H9 (cell line): ENCODE data around the gene PACSIN3. TPM values are rescaled to one million over a fixed set of nuclear protein-coding genes. Genes with fewer than 3 reads are reported as not detected.

ENCODE experiments used
- DNase-seq: peaks from one replicate; pipeline ENCODE4 v3.0.0-alpha.2; 2017
- H2AFZ ChIP-seq: one replicate; pipeline ENCODE4 v1.6.1; 2013; ENCODE audit warnings: mild to moderate bottlenecking, low read length, control low read depth, moderate library complexity
- H2AK5ac ChIP-seq: 2 replicates; pipeline ENCODE4 v1.6.1; 2013; ENCODE audit warnings: low read length, control low read depth, mixed read lengths; ENCODE audit not compliant: insufficient read length
- H2BK120ac ChIP-seq: one replicate; pipeline ENCODE4 v1.6.1; 2013; ENCODE audit warnings: low read depth, mild to moderate bottlenecking, low read length, control low read depth, inconsistent platforms; ENCODE audit not compliant: poor library complexity, severe bottlenecking
- H2BK12ac ChIP-seq: 2 replicates; pipeline ENCODE4 v1.6.1; 2013; ENCODE audit warnings: low read length, control low read depth, mixed read lengths, low read depth; ENCODE audit not compliant: insufficient read length
- H2BK15ac ChIP-seq: 2 replicates; pipeline ENCODE4 v1.6.1; 2013; ENCODE audit warnings: low read depth, low read length, control low read depth
- H2BK20ac ChIP-seq: one replicate; pipeline ENCODE4 v1.6.1; 2013; ENCODE audit warnings: low read depth, mild to moderate bottlenecking, low read length, control low read depth, inconsistent platforms; ENCODE audit not compliant: poor library complexity, severe bottlenecking
- H2BK5ac ChIP-seq: 2 replicates; pipeline ENCODE4 v1.6.1; 2013; ENCODE audit warnings: low read length, control low read depth, mixed read lengths; ENCODE audit not compliant: insufficient read length
- H3K14ac ChIP-seq: 2 replicates; pipeline ENCODE4 v1.6.1; 2013; ENCODE audit warnings: low read length, control low read depth; ENCODE audit not compliant: insufficient read depth
- H3K18ac ChIP-seq: 2 replicates; pipeline ENCODE4 v1.6.1; 2013; ENCODE audit warnings: low read depth, mild to moderate bottlenecking, mixed read lengths, low read length, control low read depth; ENCODE audit not compliant: insufficient read length
- H3K23ac ChIP-seq: 2 replicates; pipeline ENCODE4 v1.6.1; 2013; ENCODE audit warnings: low read length, control low read depth, mixed read lengths, low read depth; ENCODE audit not compliant: insufficient read length
- H3K23me2 ChIP-seq: 2 replicates; pipeline ENCODE4 v1.6.1; 2013; ENCODE audit warnings: low read depth, mild to moderate bottlenecking, mixed read lengths, low read length, control low read depth; ENCODE audit not compliant: insufficient read length, poor library complexity, severe bottlenecking
- H3K27ac ChIP-seq: 2 replicates; pipeline ENCODE4 v1.5.1; 2013; ENCODE audit warnings: low read length, control low read depth, mixed read lengths, low read depth; ENCODE audit not compliant: insufficient read length
- H3K27me3 ChIP-seq: 2 replicates; pipeline ENCODE4 v1.6.1; 2013; ENCODE audit warnings: low read length, control low read depth, inconsistent platforms; ENCODE audit not compliant: insufficient read depth
- H3K4ac ChIP-seq: 2 replicates; pipeline ENCODE4 v1.6.1; 2013; ENCODE audit warnings: low read depth, mild to moderate bottlenecking, control low read depth, inconsistent platforms, low read length, moderate library complexity
- H3K4me1 ChIP-seq: 2 replicates; pipeline ENCODE4 v1.6.1; 2013; ENCODE audit warnings: low read length, control low read depth, inconsistent platforms; ENCODE audit not compliant: insufficient read depth
- H3K4me2 ChIP-seq: 2 replicates; pipeline ENCODE4 v1.6.1; 2013; ENCODE audit warnings: low read length, control low read depth, mixed read lengths; ENCODE audit not compliant: insufficient read length, insufficient read depth
- H3K56ac ChIP-seq: 2 replicates; pipeline ENCODE4 v1.6.1; 2013; ENCODE audit warnings: low read depth, mild to moderate bottlenecking, mixed read lengths, low read length, control low read depth; ENCODE audit not compliant: insufficient read length
- H3K79me1 ChIP-seq: 2 replicates; pipeline ENCODE4 v1.6.1; 2013; ENCODE audit warnings: low read depth, mild to moderate bottlenecking, moderate library complexity, low read length, control low read depth, inconsistent platforms; ENCODE audit not compliant: insufficient read depth, poor library complexity, severe bottlenecking
- H3K79me2 ChIP-seq: 2 replicates; pipeline ENCODE4 v1.6.1; 2013; ENCODE audit warnings: low read length, control low read depth, inconsistent platforms; ENCODE audit not compliant: insufficient read depth
- H3K9ac ChIP-seq: 2 replicates; pipeline ENCODE4 v1.6.1; 2013; ENCODE audit warnings: low read length, control low read depth, mixed read lengths; ENCODE audit not compliant: insufficient read length; ENCODE audit errors: extremely low read depth
- H3K9me3 ChIP-seq: one replicate; pipeline ENCODE4 v1.6.1; 2013; ENCODE audit warnings: low read depth, low read length, inconsistent platforms; ENCODE audit not compliant: control insufficient read depth
- H3T11ph ChIP-seq: one replicate; pipeline ENCODE4 v1.6.1; 2013; ENCODE audit warnings: mild to moderate bottlenecking, low read length, control low read depth, inconsistent platforms
- H4K20me1 ChIP-seq: one replicate; pipeline ENCODE4 v1.6.1; 2013; ENCODE audit not compliant: control insufficient read depth, insufficient read length, insufficient read depth
- H4K5ac ChIP-seq: 2 replicates; pipeline ENCODE4 v1.6.1; 2013; ENCODE audit warnings: low read depth, mild to moderate bottlenecking, mixed read lengths, low read length, control low read depth; ENCODE audit not compliant: insufficient read length
- H4K8ac ChIP-seq: replicated peaks from 2 replicates; pipeline ENCODE4 v1.6.1; 2013; ENCODE audit warnings: low read length, control low read depth, mixed read lengths, low read depth; ENCODE audit not compliant: insufficient read length
- H4K91ac ChIP-seq: 2 replicates; pipeline ENCODE4 v1.6.1; 2013; ENCODE audit warnings: low read depth, mild to moderate bottlenecking, moderate library complexity, mixed read lengths, low read length, control low read depth; ENCODE audit not compliant: insufficient read length
- H3K27ac Mint-ChIP-seq, 3 experiments: 2 replicates in 2 of 3; 3 replicates in 1 of 3; pipeline ENCODE4 v1.8.0; 2020 to 2021; ENCODE audit warnings: mixed read lengths in 3 of 3, mild to moderate bottlenecking in 1 of 3, moderate library complexity in 1 of 3
- H3K27me3 Mint-ChIP-seq: 2 replicates; pipeline ENCODE4 v1.8.0; 2021; ENCODE audit warnings: low read depth, mild to moderate bottlenecking, moderate library complexity, mixed read lengths
- H3K36me3 Mint-ChIP-seq, 3 experiments: 2 replicates in 2 of 3; 3 replicates in 1 of 3; pipeline ENCODE4 v1.8.0; 2020 to 2021; ENCODE audit warnings: low read depth in 3 of 3, mixed read lengths in 3 of 3; ENCODE audit not compliant: insufficient read depth in 1 of 3
- H3K4me1 Mint-ChIP-seq, 2 experiments: 2 replicates each; pipeline ENCODE4 v1.8.0; 2020; ENCODE audit warnings: mixed read lengths in 2 of 2
- H3K4me3 Mint-ChIP-seq, 2 experiments: 2 replicates in 1 of 2; 3 replicates in 1 of 2; pipeline ENCODE4 v1.8.0; 2020 to 2021; ENCODE audit warnings: mild to moderate bottlenecking in 2 of 2, mixed read lengths in 2 of 2, moderate library complexity in 1 of 2
- H3K9me3 Mint-ChIP-seq, 2 experiments: 2 replicates in 1 of 2; 3 replicates in 1 of 2; pipeline ENCODE4 v1.8.0; 2020; ENCODE audit warnings: mild to moderate bottlenecking in 2 of 2, mixed read lengths in 2 of 2, moderate library complexity in 1 of 2
- CTCF ChIP-seq: fragments of 200-600 bp; sonication (generic); conservative IDR thresholded peaks from 3 replicates; pipeline ENCODE4 v1.8.0; 2021; ENCODE audit warnings: antibody characterized with exemption, mild to moderate bottlenecking
- WGBS: extraction: QIAGEN DNeasy Blood & Tissue Kit; methylation state at CpG from one replicate; pipeline ENCODE4 v1.1.7; 2013; ENCODE audit warnings: missing lambda C conversion rate, low lambda C conversion rate, mixed read lengths; ENCODE audit not compliant: insufficient read length; ENCODE audit errors: extremely low coverage; 5-methylcytosine and 5-hydroxymethylcytosine counted together
- total RNA-seq: library from RNA; stranded (reverse); gene quantifications from 2 replicates; pipeline ENCODE4 v1.2.1, GENCODE V29; 2021

Gene PACSIN3
- total RNA-seq, 1 experiment from 2014 or later = 63.0 TPM

- Histone ChIP-seq H4K5ac (no peak overlapping the region), H3K4me2 (no peak overlapping the region), H3K9me3 (no peaks in the 10 kb centered on the region), H4K20me1 (no peaks in the 10 kb centered on the region), H2BK5ac (no peak overlapping the region), H3K27me3 (no peaks in the 10 kb centered on the region), H3K4me1 (no peaks in the 10 kb centered on the region), H3K23me2 (no peaks in the 10 kb centered on the region), H3K27ac (no peak overlapping the region), H3K14ac (no peak overlapping the region), H4K91ac (no peak overlapping the region), H2BK120ac (no peak overlapping the region), H3K18ac (no peak overlapping the region), H2AK5ac (no peak overlapping the region), H3K79me2 (no peaks in the 10 kb centered on the region), H2BK15ac (no peak overlapping the region), H3K4ac (no peak overlapping the region), H2BK12ac (no peak overlapping the region), H4K8ac (no peak overlapping the region), H2AFZ (no peak overlapping the region), H3K23ac (no peak overlapping the region), H3T11ph (no peak overlapping the region), H2BK20ac (no peak overlapping the region), H3K79me1 (no peaks in the 10 kb centered on the region), H3K56ac (no peak overlapping the region), H3K9ac (no peak overlapping the region)
- no peak overlapping the region for H3K4me3 Mint-ChIP-seq
- no peaks in the 10 kb centered on the region for H3K27me3 Mint-ChIP-seq
- peaks cover 0 to 9% of the 10 kb centered on the region in 2 experiments; a peak in 3 of 4 replicates for H3K4me1 Mint-ChIP-seq
- no peaks in the 10 kb centered on the region for H3K9me3 Mint-ChIP-seq
- DNase-seq = no peak
- peaks cover 0 to 56% (median 46%) of the 10 kb centered on the region in 3 experiments; a peak in 5 of 7 replicates for H3K36me3 Mint-ChIP-seq
- peak overlapping the region in 1 of 3 experiments; percentile 22; a peak in 1 of 7 replicates for H3K27ac Mint-ChIP-seq
- no peak for TF ChIP-seq CTCF
- WGBS = no CpG with 5 or more reads among the region's 4 CpGs
Measured at GRCh38 chr11:47233051-47233450, 46.8 kb upstream of the PACSIN3 start.
